ENCODE measurements around the gene POP4.

- no peak for TF ChIP-seq CTCF (IDR thresholded peaks at IDR 0.05; ENCODE audit: poor library complexity)
- no peak for TF ChIP-seq EZH2 (IDR thresholded peaks at IDR 0.05; ENCODE audit: borderline replicate concordance)
Measured at GRCh38 chr19:29598496-29598895, 7.6 kb upstream of the POP4 start.

Data from hepatocyte (in vitro differentiated cells).